Effector CD8-positive, alpha-beta T cell (primary cell): ENCODE measurements around the gene NOD2.

Experiments used
- DNase-seq: peaks from one replicate; lab custom pipeline; 2025; lab: John Stamatoyannopoulos, UW

Gene NOD2

DNA sequence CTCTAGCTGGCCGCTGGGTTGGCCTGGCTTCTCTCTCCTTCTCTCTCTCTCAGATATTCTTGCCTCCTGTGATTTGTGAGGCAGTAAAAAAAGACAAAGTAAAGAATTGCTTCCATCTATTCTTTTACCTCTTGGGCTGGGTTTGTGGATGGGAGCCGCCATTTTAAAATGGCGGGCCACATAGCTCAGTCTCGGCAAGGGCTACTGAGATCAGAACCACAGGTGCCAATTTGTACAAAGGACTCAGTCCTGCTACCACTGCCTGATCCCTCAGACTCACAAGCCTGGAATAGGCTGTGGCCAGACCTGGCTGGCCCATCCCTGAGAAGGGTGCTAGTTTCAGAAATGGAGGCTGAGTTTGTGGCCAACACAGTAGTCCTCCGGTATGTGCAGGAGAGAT lies 24.1 kb downstream of the NOD2 start:
- no peak for DNase-seq

DNA sequence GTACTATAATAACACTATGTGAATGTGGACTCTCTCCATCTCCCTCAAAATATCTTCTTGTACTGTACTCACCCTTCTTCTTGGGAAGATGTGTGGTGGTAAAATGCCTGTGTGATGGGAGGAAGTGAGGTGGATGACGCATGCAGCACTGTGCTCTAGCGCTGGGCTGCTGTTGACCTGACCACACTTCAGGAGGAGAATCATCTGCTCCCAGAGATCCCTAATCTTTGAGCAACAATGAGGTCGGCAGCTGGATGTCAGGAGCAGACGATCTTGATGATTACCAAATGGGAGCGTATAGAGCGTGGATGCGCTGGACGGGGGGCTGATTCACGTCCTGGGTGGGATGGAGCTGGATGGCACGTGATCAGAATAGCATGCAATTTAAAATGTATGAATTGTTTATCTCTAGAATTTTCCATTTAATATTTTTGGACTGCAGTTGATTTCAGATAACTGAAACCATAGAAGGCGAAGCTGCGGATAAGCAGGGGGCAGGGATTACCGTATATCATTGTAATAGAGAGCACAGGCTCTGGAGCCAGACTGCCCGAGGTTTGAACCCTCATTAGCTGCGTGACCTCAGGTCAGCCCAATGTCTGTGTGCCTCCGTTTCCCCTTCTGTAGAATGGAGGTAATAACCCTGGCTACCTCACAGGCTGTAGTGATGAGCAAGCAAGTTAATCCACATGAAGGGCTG lies 24.8 kb downstream of the NOD2 start:
- no peak for DNase-seq

DNA sequence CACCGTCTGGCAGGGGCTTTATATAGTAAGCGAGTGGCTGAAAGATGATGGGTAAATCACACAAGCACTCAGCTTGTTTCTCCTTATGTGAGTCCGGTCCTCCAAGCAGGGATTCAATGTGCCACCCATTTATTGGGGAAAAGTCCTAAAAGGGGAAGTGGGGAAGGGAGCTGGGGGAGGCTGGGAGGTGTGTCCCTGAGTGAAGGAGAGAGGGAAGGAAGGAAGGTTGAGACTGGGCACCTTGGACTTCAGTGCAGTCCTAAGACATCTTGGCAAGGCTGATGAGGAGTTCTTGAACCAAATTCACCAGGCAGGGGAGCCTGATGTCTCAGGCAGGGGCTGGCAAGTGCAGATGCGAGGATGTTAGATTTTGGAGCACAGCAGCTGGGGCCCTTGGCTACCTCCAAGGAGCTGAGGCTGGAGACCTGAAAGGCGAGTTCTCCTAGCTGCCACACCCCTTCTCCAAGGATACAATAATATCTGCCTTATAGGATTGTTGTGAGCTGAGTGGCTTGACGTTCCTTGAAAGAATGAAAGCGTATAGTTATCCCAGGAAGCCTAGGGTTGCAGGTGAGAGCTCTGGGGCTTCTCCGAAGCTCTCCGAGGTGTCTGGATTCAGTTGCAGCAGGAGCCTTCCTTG lies 25.5 kb downstream of the NOD2 start:
- no peak for DNase-seq

DNA sequence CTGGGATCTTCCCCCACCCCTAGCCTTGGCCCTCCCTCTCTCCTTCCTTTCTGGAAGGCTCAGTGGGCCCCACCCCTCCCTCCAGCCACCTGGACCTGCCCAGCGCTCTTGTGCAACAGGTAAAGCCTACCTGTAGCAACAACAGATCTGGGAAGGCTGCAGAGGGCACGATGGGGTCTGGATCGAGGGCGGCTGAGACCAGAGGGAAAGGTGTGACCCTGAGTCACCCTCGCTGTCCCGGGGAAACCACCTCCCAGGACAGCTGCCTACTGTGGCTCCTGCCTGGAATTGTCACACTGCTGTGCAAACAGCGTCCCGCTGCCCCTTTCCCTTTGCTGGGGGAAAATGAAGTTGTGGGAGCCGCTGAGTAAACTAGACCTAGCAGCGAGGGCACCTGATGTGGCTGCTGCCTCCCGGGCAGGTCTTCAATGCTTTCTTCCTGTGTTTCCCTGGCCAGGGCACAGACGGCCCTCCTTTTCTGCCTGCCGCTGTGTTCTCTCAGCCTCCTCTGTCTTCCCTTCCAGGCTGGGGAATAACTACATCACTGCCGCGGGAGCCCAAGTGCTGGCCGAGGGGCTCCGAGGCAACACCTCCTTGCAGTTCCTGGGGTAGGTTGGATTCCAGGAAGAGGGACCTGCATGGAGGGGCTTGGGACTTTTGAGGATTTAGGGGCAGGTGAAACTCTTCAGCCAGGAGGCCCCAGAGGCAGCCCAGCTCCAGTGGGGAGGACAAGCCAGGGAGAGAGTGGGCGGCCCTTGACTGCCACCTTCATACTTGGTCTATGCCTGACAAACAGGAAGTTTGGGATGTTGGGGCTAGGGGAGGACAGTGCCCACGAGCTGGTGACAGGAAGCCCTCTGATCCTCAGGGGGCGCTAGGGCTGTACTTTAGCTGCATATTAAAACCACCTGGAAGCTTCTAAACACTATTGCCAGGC lies 26.3 kb downstream of the NOD2 start:
- no peak for DNase-seq

DNA sequence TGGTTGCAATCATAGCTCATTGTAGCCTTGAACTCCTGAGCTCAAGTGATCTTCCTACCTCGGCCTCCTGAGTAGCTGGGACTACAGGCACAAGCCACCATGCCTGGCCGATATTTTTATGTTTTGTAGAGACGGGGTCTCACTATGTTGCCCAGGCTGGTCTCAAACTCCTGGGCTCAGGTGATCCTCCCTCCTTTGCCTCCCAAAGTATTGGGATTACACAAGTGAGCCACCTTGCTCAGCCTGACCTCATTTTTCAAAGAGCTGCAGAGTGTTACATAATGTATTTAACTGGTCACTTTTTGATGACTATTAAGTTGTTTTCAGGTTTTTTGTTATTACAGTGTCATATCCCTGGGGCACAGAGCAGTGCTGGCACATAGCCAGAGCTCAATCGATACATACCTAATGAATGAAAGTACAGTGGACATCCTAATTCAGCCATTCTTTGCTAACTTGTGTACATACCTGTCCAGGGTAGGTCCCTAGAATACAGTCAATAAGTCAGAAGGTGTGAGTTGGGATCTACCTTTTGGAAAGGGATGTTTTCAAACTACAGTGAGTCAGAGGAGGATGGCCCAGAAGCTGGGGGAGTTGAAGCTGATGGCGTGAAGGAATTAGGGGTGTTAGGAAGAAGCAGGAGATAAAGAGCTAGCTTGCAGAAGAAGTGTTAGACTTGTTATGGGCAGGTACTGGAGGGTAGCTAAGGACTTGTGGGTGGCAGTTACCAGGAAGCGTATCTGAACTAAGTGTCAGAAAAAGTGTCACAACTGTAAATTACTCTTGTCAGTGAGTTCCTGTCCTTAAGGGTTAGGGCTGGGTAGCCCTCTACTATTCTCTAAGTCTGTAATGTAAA lies 28.4 kb downstream of the NOD2 start:
- DNase-seq: no peak

DNA sequence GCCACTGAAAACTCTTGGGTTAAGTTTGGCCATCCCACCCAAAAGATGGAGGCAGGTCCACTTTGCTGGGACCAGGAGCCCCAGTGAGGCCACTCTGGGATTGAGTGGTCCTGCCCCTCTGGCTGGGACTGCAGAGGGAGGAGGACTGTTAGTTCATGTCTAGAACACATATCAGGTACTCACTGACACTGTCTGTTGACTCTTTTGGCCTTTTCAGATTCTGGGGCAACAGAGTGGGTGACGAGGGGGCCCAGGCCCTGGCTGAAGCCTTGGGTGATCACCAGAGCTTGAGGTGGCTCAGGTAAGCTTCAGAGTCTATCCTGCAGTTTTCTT lies 29.0 kb downstream of the NOD2 start:
- DNase-seq: no peak

DNA sequence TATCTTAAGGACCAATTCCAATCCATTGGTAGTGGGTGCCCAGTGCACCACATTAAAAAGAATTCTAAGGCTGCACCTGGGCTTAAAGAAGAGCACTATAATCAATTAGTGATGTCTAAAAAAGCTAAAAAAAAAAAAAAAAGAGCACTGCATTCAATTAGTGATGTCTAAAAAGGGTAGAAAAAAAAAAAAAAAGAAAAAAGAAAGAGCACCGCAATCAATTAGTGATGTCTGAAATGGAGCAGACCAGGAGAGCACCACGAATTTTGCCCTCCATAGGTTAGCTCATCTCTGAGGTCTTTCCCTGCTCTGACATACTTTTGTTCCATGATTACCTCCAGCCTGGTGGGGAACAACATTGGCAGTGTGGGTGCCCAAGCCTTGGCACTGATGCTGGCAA lies 29.6 kb downstream of the NOD2 start:
- DNase-seq: no peak

DNA sequence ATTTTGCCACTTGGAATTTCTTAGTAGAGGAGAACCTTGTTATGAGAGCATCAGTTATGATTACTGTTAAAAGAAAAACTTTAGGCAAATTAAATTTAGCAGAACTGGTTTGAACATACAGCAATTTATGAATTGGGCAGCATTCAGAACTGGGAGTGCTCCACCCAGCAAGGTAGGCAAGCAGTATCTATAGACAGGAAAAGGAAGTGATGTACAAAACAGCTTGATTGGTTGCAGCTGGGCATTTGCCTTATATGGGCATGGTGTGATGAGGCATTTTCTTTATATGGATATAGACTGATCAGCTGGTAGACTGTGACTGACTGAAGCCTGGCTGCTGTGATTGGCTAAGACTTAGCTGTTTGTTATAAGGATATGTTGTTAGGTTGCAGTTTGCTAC lies 30.9 kb downstream of the NOD2 start:
- DNase-seq: no peak

DNA sequence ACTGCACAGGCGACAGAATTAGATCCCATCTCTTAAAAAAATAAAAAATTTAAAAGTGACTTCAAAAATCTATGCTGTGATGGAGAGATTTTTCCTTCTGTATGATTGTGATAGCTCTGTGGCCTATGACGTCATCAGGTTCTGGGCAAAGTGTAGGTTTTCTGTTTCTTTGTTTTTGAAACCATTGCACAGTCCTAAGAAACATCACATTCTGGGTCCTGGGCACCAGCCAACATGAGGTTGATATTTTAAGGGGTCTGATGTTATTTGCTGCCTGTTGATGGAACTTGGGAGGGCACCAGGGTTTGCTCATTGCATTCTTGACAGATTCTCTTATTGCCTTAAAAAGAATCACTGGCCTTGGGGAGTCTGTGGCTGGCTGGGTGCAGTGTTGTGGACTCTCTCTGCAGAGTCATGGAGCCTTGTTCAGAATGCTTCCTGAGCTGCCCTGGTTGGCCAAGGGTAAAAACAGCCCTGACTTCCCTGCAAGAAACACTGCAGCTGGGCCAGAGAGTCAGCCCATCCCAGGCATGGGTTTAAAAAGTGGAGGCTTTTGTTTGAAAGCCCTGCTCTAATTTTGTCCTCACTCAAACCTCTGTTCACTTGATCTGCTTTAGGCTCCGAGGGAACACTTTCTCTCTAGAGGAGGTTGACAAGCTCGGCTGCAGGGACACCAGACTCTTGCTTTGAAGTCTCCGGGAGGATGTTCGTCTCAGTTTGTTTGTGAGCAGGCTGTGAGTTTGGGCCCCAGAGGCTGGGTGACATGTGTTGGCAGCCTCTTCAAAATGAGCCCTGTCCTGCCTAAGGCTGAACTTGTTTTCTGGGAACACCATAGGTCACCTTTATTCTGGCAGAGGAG lies 38.0 kb downstream of the NOD2 start:
- DNase-seq: no peak

DNA sequence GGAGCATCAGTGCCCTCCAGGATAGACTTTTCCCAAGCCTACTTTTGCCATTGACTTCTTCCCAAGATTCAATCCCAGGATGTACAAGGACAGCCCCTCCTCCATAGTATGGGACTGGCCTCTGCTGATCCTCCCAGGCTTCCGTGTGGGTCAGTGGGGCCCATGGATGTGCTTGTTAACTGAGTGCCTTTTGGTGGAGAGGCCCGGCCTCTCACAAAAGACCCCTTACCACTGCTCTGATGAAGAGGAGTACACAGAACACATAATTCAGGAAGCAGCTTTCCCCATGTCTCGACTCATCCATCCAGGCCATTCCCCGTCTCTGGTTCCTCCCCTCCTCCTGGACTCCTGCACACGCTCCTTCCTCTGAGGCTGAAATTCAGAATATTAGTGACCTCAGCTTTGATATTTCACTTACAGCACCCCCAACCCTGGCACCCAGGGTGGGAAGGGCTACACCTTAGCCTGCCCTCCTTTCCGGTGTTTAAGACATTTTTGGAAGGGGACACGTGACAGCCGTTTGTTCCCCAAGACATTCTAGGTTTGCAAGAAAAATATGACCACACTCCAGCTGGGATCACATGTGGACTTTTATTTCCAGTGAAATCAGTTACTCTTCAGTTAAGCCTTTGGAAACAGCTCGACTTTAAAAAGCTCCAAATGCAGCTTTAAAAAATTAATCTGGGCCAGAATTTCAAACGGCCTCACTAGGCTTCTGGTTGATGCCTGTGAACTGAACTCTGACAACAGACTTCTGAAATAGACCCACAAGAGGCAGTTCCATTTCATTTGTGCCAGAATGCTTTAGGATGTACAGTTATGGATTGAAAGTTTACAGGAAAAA lies 38.8 kb downstream of the NOD2 start:
- no peak for DNase-seq

DNA sequence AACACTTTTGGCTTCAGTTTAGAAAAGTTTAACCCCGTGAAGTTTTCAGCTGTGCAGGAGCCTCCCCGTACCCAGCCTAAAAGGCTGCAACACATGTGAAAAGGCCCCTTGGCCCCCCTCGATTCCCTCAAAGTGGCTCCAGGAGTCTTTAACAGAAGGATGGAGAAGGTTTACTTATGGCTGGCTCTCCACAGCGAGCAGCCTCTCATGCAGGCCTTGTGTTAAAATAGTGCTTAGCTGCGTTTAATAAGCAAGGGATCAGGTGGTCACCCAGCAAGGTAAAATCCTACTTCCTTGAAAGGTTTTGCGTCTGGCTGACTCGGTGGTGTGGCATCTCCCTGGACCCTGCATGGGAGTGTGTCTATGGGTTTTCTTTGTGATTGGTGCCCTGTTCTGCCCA lies 40.1 kb downstream of the NOD2 start:
- no peak for DNase-seq

DNA sequence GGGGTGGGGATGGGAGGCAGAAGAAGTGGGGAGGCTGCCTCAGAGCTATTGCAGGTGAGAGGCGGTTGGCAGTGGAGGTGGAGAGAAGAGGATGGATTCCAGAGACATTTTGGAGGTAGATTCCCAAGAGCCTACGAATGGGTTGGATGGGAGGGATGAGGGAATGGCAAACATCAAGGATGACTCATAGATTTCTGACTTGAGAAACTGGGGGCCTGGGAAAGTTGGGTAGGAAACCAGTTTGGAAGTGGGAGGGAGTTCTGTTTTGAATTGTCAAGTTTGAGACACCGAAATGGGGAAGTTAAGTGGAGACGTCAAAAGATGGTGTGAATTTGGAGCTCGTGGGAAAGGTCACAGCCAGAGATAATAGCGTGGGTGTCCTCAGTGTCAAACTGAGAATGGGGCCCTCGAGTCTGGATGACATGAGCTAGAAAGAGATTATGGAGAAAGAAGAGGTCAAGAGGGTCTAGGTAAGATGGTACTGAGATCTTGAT lies 42.3 kb downstream of the NOD2 start:
- DNase-seq: no peak

DNA sequence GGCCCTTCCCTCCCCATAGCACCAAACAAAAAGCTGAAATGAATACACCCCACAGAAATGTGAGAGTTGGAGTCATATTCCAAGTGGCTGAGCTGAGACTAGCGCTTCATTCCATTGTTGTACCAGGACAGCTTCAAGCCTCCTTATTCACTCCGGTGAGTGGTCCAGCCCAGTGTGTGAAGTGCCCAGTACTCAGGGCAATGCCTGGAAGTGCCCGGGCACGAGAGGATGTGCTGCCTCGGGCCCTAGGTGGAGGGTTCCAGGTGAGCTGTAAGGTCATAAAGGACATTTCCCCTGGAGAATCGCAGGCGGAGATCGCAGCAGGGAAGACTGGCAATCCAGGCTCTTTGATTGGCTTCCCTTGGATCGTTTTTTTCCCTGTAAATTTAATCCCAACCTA lies 43.0 kb downstream of the NOD2 start:
- no peak for DNase-seq

DNA sequence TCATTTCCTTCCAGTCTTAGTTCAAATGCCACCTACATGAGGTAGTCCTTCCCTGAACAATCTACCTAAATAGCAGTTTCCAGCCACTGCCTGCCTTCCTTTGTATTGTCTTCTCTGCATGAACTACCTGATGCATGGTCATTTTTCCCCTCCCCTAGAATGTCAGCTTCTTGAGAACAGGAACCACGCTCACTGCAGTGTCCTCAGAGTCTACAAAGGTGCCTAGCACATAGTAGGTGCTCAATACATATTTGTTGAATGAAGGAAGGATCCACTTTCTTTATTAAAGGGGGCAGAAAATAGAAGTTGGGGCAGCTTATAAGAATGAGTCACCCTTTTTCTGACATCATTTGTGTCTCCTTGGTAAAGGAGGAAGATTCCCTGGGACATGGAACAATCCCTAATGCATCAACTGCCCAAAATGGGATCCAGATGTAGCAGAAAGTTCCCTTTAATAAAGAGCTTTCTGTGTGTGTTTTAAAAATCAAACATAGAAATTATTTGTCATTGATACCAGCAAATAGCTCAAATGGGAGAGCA lies 44.1 kb downstream of the NOD2 start:
- DNase-seq: no peak

DNA sequence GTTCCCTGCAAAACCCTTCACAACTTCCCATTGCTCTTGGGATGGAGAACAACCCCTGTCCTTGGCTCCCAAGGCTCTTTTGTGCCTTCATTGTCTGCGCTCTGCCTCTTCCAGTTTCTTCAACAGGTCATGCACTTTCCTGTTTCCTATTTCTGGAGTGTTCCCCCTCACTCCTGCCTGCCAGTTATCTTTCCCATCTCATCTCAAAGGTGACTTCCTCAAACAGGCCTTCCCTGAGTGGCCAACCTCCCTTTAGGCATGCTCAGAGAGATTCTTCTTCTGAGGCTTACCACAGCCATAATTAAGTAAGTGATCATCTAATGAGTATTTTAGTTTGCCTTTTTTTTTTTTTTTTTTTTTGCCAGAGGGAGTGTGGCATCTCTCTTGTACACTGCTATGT lies 45.6 kb downstream of the NOD2 start:
- DNase-seq: no peak

DNA sequence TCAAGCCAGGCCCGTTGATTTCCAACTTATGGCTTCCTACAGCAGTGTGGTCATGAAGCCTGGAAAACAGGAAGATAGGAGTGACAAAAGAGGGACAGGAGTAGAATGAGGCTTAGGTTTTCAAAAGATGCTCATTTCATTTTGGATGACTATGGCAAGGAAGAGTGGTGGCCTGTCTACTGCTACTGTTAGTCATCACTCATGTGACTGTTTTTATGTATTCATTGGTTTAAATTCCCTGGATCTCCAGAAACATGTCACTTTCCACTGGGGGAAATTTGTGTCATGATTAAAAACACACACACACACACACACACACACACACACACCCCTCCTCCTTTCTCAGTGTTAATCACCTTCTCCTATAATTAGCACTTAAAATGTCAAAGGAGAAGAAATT lies 47.3 kb downstream of the NOD2 start:
- no peak for DNase-seq

DNA sequence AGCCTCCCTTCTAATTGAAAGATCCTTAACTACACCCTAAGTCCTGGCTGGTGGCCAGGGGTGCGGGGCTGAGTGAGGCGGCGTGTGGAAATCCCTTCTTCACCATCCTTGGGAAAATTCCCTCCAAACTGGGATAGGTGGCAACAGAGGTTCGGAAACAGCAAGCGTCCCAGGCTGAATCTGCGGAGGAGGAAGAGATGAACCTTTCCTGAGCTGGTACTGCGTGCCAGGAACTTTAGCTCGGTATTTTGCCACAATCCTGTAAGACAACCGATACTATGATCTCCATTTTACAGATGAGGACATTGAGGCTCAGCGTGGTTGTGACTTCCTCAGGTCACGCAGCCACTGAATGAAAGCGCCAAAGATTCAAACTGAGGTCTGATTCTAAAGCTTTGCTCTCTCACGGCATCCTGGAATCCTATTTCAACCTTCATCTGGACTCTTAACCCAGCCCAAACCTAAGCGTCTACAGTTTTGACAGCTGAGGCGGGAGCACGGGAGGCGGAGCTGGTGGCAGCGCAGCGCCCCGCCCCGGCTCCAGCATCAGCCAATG lies 47.9 kb downstream of the NOD2 start:
- DNase-seq: no peak

DNA sequence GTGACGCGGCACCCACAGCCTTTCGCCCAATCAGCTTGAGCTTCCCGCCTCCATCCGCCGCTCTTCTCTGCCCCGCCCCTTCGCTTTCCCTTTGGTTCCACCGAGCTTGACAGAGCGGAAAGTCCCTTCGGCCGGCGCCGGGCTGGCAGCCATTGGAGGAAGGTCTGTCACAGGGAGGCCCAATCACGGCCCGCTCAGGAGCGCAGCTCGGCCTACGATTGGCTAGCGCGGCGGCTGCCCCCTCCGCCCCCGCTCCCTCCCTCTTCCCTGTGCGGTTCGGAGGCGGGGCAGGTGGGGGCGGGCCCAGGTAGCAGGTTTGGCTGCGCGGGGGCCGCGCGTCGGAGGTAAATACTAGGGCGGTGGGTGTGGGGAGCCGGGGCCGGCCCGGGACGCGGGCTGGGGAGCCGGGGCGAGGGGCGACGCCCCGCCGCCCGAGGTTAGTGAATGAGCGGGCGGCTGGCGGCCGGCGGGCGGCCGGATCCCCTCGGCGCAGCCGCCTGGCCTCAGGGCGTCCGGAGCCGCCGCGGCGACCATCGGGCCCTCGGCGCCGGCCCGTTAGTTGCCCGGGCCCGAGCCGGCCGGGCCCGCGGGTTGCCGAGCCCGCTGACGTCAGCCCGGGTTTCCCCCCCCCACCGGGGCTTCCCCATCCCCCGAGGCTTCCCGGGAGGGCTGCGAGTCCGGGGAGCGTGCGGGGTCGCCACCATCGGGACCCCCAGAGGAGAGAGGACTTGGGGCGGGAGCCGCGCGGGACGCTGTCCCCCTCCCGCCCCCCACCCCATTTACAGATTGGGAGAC lies 48.6 kb downstream of the NOD2 start, which contains the start of gene CYLD:
Gene CYLD (plus strand): TSS at position 306 of the 795 bp plus-strand sequence. CDS start 7,613 bp downstream, outside the sequence.
- DNase-seq: peak; percentile 99
